ENCODE results near the gene MYO5B. TPM values are rescaled to one million over a fixed set of nuclear protein-coding genes. Genes with fewer than 3 reads are reported as not detected.

The MYO5B gene
- total RNA-seq, 5 donors from 2014 or later (not counting 1 experiment from before 2014, with no cell fraction given): 0.09 to 0.72 (median 0.50) TPM; not detected in 2

DNA sequence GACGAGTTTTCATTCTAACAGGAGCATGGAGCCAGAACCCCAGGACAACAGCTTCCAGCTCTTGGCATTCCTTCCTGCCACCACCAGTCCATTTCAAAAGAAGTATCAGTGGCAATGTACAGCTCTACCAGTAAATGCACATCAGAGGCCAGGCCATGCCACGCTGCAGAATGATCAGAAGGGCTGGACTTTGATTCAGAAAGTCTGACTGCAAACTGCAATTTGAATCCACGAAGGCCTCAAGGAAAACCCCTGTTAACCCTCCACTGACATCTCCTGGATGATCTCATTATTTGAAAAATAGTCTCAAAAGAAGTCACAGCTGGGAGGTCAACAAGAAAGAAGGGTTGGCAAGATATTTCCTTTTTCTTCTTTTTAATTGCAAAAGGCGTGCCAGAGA lies 119.2 kb downstream of the MYO5B start:
- Mint-ChIP-seq H3K27me3 (peaks cover 14 to 33% of the 10 kb centered on the region in 2 donors), H3K27ac (peak overlapping the region in 1 of 2 donors; percentile 45), H3K4me1 (peaks cover 0 to 19% (median 4%) of the 10 kb centered on the region in 3 donors), H3K9me3 (no peaks in the 10 kb centered on the region), H3K36me3 (no peaks in the 10 kb centered on the region), H3K4me3 (no peak overlapping the region)
- H3K4me1 ChIP-seq (ENCODE audit: control insufficient read depth in 1 of 2, extremely low read depth in 1 of 2, insufficient read depth in 2 of 2, low read length in 2 of 2): no peaks in the 10 kb centered on the region
- no peak overlapping the region for H3K4me3 ChIP-seq (ENCODE audit: control insufficient read depth in 1 of 2, extremely low read depth in 1 of 2, low read length in 1 of 2)
- no peaks in the 10 kb centered on the region for H3K36me3 ChIP-seq (ENCODE audit: control insufficient read depth in 2 of 2, extremely low read depth in 1 of 2, insufficient read depth in 1 of 2, low read length in 1 of 2)
- H3K27ac ChIP-seq (ENCODE audit: low read length): no peak overlapping the region
- no peaks in the 10 kb centered on the region for H3K9me3 ChIP-seq
- no peak for ATAC-seq (replicated peaks in 1 of 4)
- CTCF ChIA-PET: no interaction called here
- no peak for DNase-seq
- POLR2A ChIA-PET: no interaction called here
- H3K27me3 ChIP-seq (replicated peaks in 1 of 2; ENCODE audit: control insufficient read depth in 2 of 2, extremely low read depth in 1 of 2, insufficient read depth in 2 of 2, low read length in 1 of 2): peaks cover 0 to 12% of the 10 kb centered on the region in 2 experiments
- WGBS (ENCODE audit: insufficient coverage): 33% methylated on average over 2 of the region's 4 CpGs

DNA sequence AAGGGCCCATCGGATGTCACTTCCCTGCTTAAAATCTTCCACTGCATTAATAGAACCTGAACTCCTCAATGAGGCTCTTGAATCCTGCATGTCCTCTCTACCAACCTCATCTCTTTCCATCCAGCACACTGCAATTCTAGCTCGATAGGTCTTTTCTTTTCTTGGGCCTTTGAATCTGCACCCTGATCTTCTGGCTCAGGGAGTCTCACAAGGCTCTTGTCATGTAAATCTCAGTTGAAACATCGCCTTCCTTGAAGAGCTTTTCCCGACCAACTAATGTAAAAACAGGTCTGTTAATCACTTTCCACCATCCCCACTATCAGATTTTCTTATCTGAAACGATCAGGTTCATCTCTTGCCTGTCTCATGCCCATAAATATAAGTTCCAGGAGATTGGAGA lies 120.5 kb downstream of the MYO5B start:
- Mint-ChIP-seq H3K36me3 (no peaks in the 10 kb centered on the region), H3K9me3 (no peaks in the 10 kb centered on the region), H3K27ac (no peak overlapping the region), H3K4me1 (peaks cover 0 to 19% (median 4%) of the 10 kb centered on the region in 3 donors), H3K4me3 (no peak overlapping the region), H3K27me3 (peaks cover 11 to 24% of the 10 kb centered on the region in 2 donors)
- no peak for ATAC-seq (replicated peaks in 1 of 4)
- Histone ChIP-seq H3K9me3 (no peaks in the 10 kb centered on the region), H3K36me3 (ENCODE audit: control insufficient read depth in 2 of 2, extremely low read depth in 1 of 2, insufficient read depth in 1 of 2, low read length in 1 of 2) (no peaks in the 10 kb centered on the region), H3K4me3 (ENCODE audit: control insufficient read depth in 1 of 2, extremely low read depth in 1 of 2, low read length in 1 of 2) (no peak overlapping the region), H3K27me3 (replicated peaks in 1 of 2; ENCODE audit: control insufficient read depth in 2 of 2, extremely low read depth in 1 of 2, insufficient read depth in 2 of 2, low read length in 1 of 2) (peaks cover 0 to 12% of the 10 kb centered on the region in 2 experiments), H3K4me1 (ENCODE audit: control insufficient read depth in 1 of 2, extremely low read depth in 1 of 2, insufficient read depth in 2 of 2, low read length in 2 of 2) (no peaks in the 10 kb centered on the region), H3K27ac (ENCODE audit: low read length) (no peak overlapping the region)
- CTCF ChIA-PET: no interaction called here
- 65% methylated on average over 2 of the region's 5 CpGs for WGBS (ENCODE audit: insufficient coverage)
- POLR2A ChIA-PET: no interaction called here
- no peak for DNase-seq

DNA sequence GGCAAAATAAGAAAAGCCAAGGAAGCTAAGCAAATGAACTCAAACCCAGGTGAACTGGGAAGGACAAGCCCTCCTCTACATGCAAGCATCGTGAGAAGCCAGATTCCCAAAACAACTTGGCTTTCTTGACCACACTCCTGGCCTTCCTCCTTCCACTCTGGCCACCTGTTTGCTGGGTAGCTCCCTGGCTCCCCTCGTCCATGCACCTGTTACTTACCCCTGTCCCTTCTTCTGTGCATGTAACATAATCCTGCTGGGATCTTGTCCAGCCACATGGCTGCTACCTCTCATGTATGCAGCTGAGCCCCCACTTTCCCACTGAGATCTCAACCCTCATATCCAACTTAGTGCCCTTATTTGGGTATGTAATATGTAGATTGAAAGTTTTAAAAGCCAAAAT lies 121.6 kb downstream of the MYO5B start:
- no peak for ATAC-seq (replicated peaks in 1 of 4)
- Histone ChIP-seq H3K36me3 (ENCODE audit: control insufficient read depth in 2 of 2, extremely low read depth in 1 of 2, insufficient read depth in 1 of 2, low read length in 1 of 2) (no peaks in the 10 kb centered on the region), H3K9me3 (no peaks in the 10 kb centered on the region), H3K4me1 (ENCODE audit: control insufficient read depth in 1 of 2, extremely low read depth in 1 of 2, insufficient read depth in 2 of 2, low read length in 2 of 2) (no peaks in the 10 kb centered on the region), H3K27me3 (replicated peaks in 1 of 2; ENCODE audit: control insufficient read depth in 2 of 2, extremely low read depth in 1 of 2, insufficient read depth in 2 of 2, low read length in 1 of 2) (peaks cover 0 to 12% of the 10 kb centered on the region in 2 experiments), H3K4me3 (ENCODE audit: control insufficient read depth in 1 of 2, extremely low read depth in 1 of 2, low read length in 1 of 2) (no peak overlapping the region), H3K27ac (ENCODE audit: low read length) (no peak overlapping the region)
- H3K27me3 Mint-ChIP-seq: peaks cover 9 to 24% of the 10 kb centered on the region in 2 donors
- H3K9me3 Mint-ChIP-seq: no peaks in the 10 kb centered on the region
- H3K4me1 Mint-ChIP-seq: peaks cover 0 to 19% (median 4%) of the 10 kb centered on the region in 3 donors
- no peaks in the 10 kb centered on the region for H3K36me3 Mint-ChIP-seq
- no peak overlapping the region for H3K4me3 Mint-ChIP-seq
- no peak overlapping the region for H3K27ac Mint-ChIP-seq
- 56% methylated on average over 2 of the region's 2 CpGs for WGBS (ENCODE audit: insufficient coverage)
- DNase-seq: no peak
- POLR2A ChIA-PET: no interaction called here
- CTCF ChIA-PET: interaction anchor here in 1 of 2 donors (0.6 kb wide), 1 partner anchor 50 kb away, joined by 3 read pairs; no protein-coding TSS in a partner anchor

DNA sequence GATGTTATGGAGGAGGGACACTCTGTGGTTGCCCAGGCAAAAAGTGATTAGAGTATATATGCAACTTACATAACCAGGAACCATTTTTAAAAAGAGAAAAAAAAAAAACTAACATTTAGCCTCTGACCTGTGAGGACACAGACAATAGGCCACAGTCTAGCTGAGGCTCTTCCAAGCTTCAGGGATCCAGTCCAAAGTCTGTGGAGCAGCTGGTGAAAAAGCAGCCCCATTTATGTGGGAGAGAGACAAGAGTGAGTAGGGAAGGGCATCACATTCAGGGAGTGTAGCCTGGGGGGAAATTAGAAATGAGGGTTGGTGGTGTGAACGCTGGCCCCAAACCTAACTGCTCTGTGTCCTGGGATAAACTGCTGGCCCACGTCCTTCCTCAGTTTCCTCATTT lies 122.8 kb downstream of the MYO5B start:
- Histone ChIP-seq H3K9me3 (no peaks in the 10 kb centered on the region), H3K36me3 (ENCODE audit: control insufficient read depth in 2 of 2, extremely low read depth in 1 of 2, insufficient read depth in 1 of 2, low read length in 1 of 2) (no peaks in the 10 kb centered on the region), H3K27me3 (replicated peaks in 1 of 2; ENCODE audit: control insufficient read depth in 2 of 2, extremely low read depth in 1 of 2, insufficient read depth in 2 of 2, low read length in 1 of 2) (peaks cover 0 to 12% of the 10 kb centered on the region in 2 experiments), H3K4me1 (ENCODE audit: control insufficient read depth in 1 of 2, extremely low read depth in 1 of 2, insufficient read depth in 2 of 2, low read length in 2 of 2) (no peaks in the 10 kb centered on the region), H3K27ac (ENCODE audit: low read length) (no peak overlapping the region), H3K4me3 (ENCODE audit: control insufficient read depth in 1 of 2, extremely low read depth in 1 of 2, low read length in 1 of 2) (no peak overlapping the region)
- CTCF ChIA-PET: interaction anchor here in 1 of 2 donors (0.6 kb wide), 1 partner anchor 563 kb away, joined by 3 read pairs; no protein-coding TSS in a partner anchor
- Mint-ChIP-seq H3K4me3 (no peak overlapping the region), H3K9me3 (no peaks in the 10 kb centered on the region), H3K4me1 (peaks cover 0 to 16% (median 4%) of the 10 kb centered on the region in 3 donors), H3K27ac (no peak overlapping the region), H3K27me3 (peaks cover 8 to 24% of the 10 kb centered on the region in 2 donors), H3K36me3 (no peaks in the 10 kb centered on the region)
- WGBS (ENCODE audit: insufficient coverage): no CpG with 5 or more reads among the region's 2 CpGs
- ATAC-seq (replicated peaks in 1 of 4) (no peak), DNase-seq (no peak)
- POLR2A ChIA-PET: no interaction called here

DNA sequence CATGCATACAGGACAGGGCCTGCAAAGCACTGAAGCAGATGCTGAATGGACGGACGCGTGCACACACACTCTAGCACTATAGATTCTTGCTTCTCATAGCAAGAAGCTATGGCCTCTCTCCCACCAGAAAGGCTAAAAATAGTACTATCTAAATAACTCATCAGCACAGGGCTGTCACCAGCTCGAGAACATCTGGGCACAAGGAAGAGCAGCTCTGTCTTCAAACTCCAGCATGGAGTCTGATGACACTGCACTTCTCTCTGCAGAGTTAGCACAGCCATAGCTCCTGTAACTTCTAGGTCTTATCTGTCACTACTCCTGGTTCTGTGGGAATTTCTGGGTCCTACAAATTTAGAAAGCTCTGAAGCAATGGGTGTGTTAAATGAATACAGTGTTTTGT lies 123.5 kb downstream of the MYO5B start:
- no peak for ATAC-seq (replicated peaks in 1 of 4)
- CTCF ChIA-PET: no interaction called here

DNA sequence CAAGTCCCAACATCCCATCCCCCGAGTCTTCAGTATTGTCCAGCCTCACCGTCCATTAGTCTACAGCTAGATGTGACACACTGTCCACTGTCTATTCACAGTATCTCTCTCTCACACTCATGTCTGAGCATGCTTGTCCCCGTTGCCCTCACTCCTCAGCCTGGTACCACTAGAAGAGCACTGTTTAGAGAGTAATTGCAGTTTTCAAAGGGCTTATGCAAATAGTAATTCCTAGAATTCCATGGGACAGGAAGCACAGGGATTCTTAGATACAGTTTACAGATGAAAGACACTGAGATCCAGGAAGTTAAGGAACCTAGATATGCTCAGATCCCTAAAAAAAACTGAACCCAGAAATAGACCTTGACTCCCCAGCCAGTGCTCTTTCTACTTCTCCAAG lies 125.5 kb downstream of the MYO5B start:
- CTCF ChIA-PET: no interaction called here
- WGBS (ENCODE audit: insufficient coverage): 88% methylated on average over 2 of the region's 3 CpGs
- no peak overlapping the region for H3K27ac ChIP-seq (ENCODE audit: low read length)
- H3K9me3 ChIP-seq: no peaks in the 10 kb centered on the region
- Mint-ChIP-seq H3K9me3 (no peaks in the 10 kb centered on the region), H3K4me3 (no peak overlapping the region), H3K27ac (no peak overlapping the region), H3K36me3 (no peaks in the 10 kb centered on the region), H3K4me1 (no peaks in the 10 kb centered on the region), H3K27me3 (peaks cover 18 to 30% of the 10 kb centered on the region in 2 donors)
- DNase-seq: no peak
- H3K4me3 ChIP-seq (ENCODE audit: control insufficient read depth in 1 of 2, extremely low read depth in 1 of 2, low read length in 1 of 2): no peak overlapping the region
- H3K4me1 ChIP-seq (ENCODE audit: control insufficient read depth in 1 of 2, extremely low read depth in 1 of 2, insufficient read depth in 2 of 2, low read length in 2 of 2): no peaks in the 10 kb centered on the region
- no peaks in the 10 kb centered on the region for H3K27me3 ChIP-seq (replicated peaks in 1 of 2; ENCODE audit: control insufficient read depth in 2 of 2, extremely low read depth in 1 of 2, insufficient read depth in 2 of 2, low read length in 1 of 2)
- no peak for ATAC-seq (replicated peaks in 1 of 4)
- POLR2A ChIA-PET: no interaction called here
- no peaks in the 10 kb centered on the region for H3K36me3 ChIP-seq (ENCODE audit: control insufficient read depth in 2 of 2, extremely low read depth in 1 of 2, insufficient read depth in 1 of 2, low read length in 1 of 2)

More for the DNA sequence above, 123.5 kb downstream of the MYO5B start:
- H3K4me3 Mint-ChIP-seq: no peak overlapping the region
- Histone ChIP-seq H3K36me3 (ENCODE audit: control insufficient read depth in 2 of 2, extremely low read depth in 1 of 2, insufficient read depth in 1 of 2, low read length in 1 of 2) (no peaks in the 10 kb centered on the region), H3K4me1 (ENCODE audit: control insufficient read depth in 1 of 2, extremely low read depth in 1 of 2, insufficient read depth in 2 of 2, low read length in 2 of 2) (no peaks in the 10 kb centered on the region), H3K9me3 (no peaks in the 10 kb centered on the region), H3K27me3 (replicated peaks in 1 of 2; ENCODE audit: control insufficient read depth in 2 of 2, extremely low read depth in 1 of 2, insufficient read depth in 2 of 2, low read length in 1 of 2) (peaks cover 0 to 10% of the 10 kb centered on the region in 2 experiments), H3K27ac (ENCODE audit: low read length) (no peak overlapping the region), H3K4me3 (ENCODE audit: control insufficient read depth in 1 of 2, extremely low read depth in 1 of 2, low read length in 1 of 2) (no peak overlapping the region)
- H3K9me3 Mint-ChIP-seq: no peaks in the 10 kb centered on the region
- no peak overlapping the region for H3K27ac Mint-ChIP-seq
- H3K4me1 Mint-ChIP-seq: peaks cover 0 to 13% (median 4%) of the 10 kb centered on the region in 3 donors
- H3K27me3 Mint-ChIP-seq: peaks cover 11 to 24% of the 10 kb centered on the region in 2 donors
- DNase-seq: no peak
- POLR2A ChIA-PET: no interaction called here
- 80% methylated on average over 4 of the region's 4 CpGs for WGBS (ENCODE audit: insufficient coverage)
- no peaks in the 10 kb centered on the region for H3K36me3 Mint-ChIP-seq

DNA sequence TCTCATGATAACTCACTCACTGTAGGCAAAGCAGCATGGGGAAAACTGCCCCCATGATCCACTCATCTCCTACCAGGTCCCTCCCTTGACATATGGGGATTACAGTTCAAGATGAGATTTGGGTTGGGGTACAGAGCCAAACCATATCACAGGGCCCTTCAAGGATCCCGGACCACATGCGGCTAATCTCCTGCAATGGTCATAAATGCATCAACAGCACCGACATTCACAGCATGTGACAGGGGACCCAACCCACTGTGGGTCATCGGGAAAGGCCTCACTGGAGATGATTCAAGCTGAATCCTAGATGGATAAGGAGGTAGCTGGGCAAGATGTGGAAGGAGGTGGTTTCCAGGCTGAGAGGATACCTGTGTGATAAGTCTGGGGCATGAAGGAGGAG lies 129.4 kb downstream of the MYO5B start:
- CTCF ChIA-PET: interaction anchor here in 1 of 2 donors (0.6 kb wide), 1 partner anchor 895 kb away, joined by 7 read pairs; no protein-coding TSS in a partner anchor
- DNase-seq: no peak
- H3K27me3 Mint-ChIP-seq: peaks cover 21 to 23% of the 10 kb centered on the region in 2 donors

More for the DNA sequence above, 129.4 kb downstream of the MYO5B start:
- Histone ChIP-seq H3K4me3 (ENCODE audit: control insufficient read depth in 1 of 2, extremely low read depth in 1 of 2, low read length in 1 of 2) (no peak overlapping the region), H3K27ac (ENCODE audit: low read length) (no peak overlapping the region), H3K27me3 (replicated peaks in 1 of 2; ENCODE audit: control insufficient read depth in 2 of 2, extremely low read depth in 1 of 2, insufficient read depth in 2 of 2, low read length in 1 of 2) (no peaks in the 10 kb centered on the region), H3K9me3 (no peaks in the 10 kb centered on the region), H3K4me1 (ENCODE audit: control insufficient read depth in 1 of 2, extremely low read depth in 1 of 2, insufficient read depth in 2 of 2, low read length in 2 of 2) (no peaks in the 10 kb centered on the region), H3K36me3 (ENCODE audit: control insufficient read depth in 2 of 2, extremely low read depth in 1 of 2, insufficient read depth in 1 of 2, low read length in 1 of 2) (no peaks in the 10 kb centered on the region)
- 73% methylated on average over 4 of the region's 4 CpGs for WGBS (ENCODE audit: insufficient coverage)
- POLR2A ChIA-PET: no interaction called here
- ATAC-seq (replicated peaks in 1 of 4): no peak
- no peak overlapping the region for H3K27ac Mint-ChIP-seq
- H3K4me3 Mint-ChIP-seq: no peak overlapping the region
- H3K9me3 Mint-ChIP-seq: no peaks in the 10 kb centered on the region
- H3K36me3 Mint-ChIP-seq: no peaks in the 10 kb centered on the region
- no peaks in the 10 kb centered on the region for H3K4me1 Mint-ChIP-seq
